ENCODE data around the gene DCN.

DNA sequence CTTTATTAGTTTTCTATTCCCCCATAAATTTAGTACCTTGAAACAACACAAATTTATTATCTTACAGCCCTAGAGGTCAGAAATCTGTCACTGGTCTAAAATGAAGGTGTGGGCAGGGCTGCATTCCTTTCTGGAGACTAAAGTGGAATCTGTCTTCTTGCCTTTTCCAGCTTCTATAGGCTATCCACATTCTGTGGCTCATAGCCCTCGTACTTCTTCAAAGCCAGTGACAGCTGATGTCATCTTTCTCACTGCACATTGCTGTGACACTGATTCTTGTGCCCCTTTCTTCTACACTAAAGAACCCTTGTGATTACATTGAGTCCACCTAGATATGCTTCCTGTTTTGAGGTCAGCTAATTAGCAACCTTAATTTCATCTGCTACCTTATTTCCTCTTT, 23.2 kb upstream of the DCN start:
- TF ChIP-seq, protein P1, sequence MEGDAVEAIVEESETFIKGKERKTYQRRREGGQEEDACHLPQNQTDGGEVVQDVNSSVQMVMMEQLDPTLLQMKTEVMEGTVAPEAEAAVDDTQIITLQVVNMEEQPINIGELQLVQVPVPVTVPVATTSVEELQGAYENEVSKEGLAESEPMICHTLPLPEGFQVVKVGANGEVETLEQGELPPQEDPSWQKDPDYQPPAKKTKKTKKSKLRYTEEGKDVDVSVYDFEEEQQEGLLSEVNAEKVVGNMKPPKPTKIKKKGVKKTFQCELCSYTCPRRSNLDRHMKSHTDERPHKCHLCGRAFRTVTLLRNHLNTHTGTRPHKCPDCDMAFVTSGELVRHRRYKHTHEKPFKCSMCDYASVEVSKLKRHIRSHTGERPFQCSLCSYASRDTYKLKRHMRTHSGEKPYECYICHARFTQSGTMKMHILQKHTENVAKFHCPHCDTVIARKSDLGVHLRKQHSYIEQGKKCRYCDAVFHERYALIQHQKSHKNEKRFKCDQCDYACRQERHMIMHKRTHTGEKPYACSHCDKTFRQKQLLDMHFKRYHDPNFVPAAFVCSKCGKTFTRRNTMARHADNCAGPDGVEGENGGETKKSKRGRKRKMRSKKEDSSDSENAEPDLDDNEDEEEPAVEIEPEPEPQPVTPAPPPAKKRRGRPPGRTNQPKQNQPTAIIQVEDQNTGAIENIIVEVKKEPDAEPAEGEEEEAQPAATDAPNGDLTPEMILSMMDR (conservative IDR thresholded peaks at IDR 0.05; ENCODE audit: low read length), result no peak
- TF ChIP-seq EZH2phosphoT487 (IDR thresholded peaks at IDR 0.05; ENCODE audit: borderline replicate concordance), result no peak

Measured in Loucy (cell line).